ENCODE data around the gene PRKD3. TPM values are rescaled to one million over a fixed set of nuclear protein-coding genes. Genes with fewer than 3 reads are reported as not detected.

The PRKD3 gene
- total RNA-seq, 1 donor from 2014 or later, result 29.9 TPM

DNA sequence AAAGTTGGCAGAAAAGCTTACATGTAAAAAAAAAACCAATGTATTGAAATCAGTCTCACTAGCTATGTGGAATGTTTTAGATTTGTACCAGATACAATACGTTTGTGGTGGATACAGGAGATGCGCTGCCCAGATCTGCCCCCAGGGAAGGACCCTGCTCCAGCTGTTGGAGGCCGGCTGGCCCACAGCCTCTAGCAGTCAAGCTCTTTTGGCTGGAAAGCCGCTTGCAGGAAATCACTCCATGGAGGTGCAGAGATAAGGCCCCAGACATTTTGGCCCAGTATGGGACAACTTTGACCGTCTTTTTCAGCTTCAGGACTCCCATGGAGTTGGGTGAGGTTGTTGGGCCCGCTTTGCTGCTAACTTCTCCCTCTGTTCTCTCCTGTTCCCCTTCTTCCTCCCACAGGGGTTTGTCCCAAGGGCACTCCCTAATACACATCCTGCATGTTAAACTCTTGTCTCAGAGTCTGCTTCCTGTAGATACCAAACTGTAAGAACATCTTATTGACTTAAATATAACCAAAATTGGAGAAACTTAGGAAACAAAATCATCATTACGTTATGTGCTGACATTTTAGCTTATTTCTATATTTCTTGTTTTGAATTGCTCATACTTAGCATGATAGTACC lies 18.1 kb upstream of the PRKD3 start:
- DNase-seq, result no peak

DNA sequence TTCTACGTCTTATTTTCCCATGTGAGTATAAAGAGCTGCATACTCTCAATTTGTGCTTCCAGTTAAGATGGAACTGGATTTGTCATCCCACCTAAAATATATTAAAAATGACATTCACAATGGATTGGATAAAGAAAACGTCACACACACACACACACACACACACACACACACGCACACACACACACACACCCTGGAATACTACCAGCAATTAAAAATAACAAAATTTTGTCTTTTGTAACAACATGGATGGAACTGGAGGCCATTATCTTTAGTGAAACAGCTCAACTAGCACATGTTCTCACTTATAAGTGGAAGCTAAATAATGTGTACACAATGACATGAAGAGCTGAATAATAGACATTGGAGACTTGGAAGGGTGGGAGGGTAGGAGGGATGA lies 16.0 kb upstream of the PRKD3 start:
- DNase-seq, result no peak

DNA sequence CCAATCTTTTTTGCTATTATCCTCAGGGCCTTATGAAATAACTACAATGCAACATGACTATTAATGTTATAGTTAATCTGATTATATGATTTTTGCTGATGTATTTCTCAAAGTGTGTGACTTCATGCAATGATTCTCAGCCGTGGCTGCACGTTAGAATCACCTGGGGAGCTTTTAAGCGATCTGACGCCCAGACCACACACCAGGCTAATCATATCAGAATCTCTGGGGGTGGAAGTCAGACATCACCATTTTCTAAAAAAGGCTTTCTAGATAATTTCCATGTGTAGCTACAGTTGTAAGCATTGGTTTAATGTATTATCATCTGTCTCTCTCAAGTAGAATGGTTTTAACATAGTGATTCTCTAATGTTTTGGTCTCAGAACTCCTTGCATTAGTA lies 14.3 kb upstream of the PRKD3 start:
- DNase-seq, result no peak

- DNase-seq, result no peak
Observed at GRCh38 chr2:37337620-37338280, 13.1 kb upstream of the PRKD3 start.

DNA sequence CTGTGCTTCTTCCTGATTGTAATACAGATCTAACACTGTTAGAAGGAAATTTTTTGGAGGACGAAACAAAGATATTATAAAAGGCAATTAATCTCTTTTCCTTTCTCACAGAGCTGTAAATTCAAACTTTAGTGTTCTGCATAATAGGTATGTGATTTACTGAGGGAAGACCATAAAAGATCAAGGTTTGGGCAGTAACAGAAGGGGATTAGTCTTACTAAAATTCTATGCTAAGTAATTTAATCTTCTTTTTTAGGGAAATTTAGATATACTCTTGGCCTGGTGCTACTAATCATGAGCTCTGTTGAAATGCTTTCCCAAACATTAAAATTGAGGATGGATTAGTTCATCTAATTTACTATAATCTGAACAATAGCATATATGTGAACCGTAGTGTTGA lies 11.0 kb upstream of the PRKD3 start:
- no peak for DNase-seq

- DNase-seq, result no peak
Observed at GRCh38 chr2:37333256-37333655, 8.6 kb upstream of the PRKD3 start.

DNA sequence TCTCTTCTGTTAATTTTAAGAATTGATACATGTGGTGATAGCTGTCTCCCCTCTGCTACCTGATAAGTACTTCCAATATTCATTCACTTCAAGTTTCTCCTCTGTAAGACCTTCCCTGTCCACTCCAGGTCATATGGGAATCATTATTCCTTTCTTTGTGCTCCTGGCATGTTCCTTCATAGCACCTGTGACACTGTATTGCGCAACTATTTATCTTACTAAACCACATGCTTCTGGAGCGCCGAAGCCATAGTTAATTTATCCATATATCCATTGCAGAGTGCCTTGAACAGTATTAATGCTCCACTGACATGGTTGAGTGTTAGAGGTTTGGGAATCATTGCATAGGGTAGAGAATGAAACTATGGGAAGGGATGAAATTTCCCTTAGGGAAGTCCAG lies 7.9 kb upstream of the PRKD3 start:
- DNase-seq, result no peak

DNA sequence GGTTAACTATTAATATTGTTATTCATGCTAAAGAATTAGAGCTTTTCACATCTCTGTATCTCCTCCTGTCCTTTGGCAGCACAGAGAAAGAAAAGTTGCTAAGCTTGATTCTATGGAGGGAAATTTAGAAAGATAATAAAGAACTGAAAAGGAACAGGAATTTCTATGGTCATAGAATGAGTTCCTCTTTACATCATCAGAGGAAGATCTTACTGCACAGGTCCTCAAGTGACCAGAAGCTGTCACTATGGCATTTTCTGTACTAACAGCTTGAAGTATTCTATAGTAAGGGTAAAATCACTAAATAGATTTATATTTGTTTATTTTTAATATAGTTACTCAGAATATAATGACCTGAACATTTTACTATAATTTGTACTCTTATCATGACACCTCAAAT lies 6.0 kb upstream of the PRKD3 start:
- no peak for DNase-seq

DNA sequence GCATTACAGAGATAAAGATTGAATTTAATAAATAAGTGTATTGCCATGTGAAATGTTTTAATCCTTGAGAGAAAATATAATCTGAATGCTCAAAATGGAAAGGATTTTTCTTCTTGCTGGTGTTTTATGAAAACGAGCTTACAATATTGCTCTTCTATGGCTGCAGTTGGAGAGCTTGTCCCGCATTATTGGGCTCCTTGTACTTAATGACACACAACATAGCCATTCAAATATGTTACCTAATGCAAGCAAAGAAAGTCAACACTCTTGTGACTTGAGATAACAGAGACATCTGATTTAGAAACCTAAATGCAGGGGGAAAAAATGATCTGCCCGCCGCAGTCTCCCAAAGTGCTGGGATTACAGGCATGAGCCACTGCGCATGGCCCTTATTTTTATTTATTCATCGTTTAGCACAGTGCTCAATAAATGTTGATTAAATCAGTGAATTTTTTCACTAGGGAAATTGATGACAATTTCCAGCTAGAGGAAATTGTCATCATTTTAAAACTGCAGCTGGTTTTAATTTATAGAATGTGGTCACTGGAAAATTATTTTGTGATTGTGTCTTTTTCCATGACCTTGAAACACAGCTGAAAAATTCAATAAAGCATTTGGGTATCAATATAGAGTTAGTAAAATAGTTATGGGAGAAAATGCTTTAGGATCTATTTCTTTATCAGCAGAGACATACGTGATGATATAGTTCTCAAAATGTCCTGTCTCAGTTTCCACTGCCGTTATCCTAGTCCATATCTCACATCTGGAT lies 2.4 kb upstream of the PRKD3 start:
- DNase-seq, result no peak

GRCh38 chr2:37326285-37326684 lies 1.7 kb upstream of the PRKD3 start:
- no peak for DNase-seq

DNA sequence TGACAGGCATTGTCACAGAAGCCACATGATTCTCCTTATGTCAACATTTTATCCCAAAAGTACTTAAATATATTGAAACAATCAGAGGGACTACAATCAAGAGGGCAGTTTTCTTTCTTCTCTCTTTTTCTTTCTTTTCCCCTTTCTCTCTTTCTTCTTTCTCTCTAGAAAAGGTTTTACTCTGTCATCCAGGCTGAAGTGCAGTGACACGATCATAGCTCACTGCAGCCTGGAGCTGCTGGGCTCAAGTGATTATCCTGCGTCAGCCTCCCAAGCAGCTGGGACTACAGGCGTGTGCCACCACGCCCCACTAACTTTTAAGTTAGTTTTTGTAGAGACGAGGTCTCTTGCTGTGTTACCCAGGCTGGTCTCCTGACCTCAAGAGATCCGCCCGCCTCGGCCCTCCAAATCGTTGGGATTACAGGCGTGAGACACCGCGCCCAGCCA lies 1.0 kb upstream of the PRKD3 start:
- no peak for DNase-seq

DNA sequence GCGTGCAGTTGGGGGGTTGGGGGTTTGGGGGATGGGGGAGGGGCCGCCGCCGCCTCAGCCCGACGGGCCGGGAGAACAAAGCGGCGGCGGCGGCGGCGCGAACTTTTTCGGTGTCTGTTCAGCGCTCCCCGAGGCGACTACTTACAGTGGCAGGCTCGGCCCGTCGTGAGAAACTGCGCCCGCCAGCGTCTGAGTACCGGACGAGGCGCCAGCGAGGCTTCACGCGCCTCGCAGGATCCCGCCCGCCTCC lies 172 bp downstream of the PRKD3 start:
- no peak for DNase-seq

GRCh38 chr2:37323781-37324535 lies 675 bp downstream of the PRKD3 start:
- no peak for DNase-seq

- no peak for DNase-seq
Observed at GRCh38 chr2:37323176-37323780, 1.4 kb downstream of the PRKD3 start.

DNA sequence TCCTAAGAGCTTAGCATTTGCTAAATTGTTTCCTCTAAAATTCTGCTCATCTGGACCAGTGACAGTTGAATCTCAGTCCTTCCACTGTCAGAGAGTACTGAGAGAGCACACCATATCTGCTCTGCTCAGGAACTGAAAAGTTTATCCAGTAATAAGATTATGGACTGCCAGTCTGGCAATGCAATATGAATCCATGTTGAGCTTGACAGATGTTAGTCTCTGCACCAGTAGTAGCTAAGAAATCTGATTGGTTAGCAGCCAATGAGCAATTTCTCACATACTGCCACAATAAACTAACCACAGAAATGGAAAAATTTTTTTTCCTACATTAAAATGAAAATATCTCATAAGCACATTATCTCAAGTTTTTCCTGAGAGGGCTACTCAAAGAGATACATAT lies 2.3 kb downstream of the PRKD3 start:
- no peak for DNase-seq

DNA sequence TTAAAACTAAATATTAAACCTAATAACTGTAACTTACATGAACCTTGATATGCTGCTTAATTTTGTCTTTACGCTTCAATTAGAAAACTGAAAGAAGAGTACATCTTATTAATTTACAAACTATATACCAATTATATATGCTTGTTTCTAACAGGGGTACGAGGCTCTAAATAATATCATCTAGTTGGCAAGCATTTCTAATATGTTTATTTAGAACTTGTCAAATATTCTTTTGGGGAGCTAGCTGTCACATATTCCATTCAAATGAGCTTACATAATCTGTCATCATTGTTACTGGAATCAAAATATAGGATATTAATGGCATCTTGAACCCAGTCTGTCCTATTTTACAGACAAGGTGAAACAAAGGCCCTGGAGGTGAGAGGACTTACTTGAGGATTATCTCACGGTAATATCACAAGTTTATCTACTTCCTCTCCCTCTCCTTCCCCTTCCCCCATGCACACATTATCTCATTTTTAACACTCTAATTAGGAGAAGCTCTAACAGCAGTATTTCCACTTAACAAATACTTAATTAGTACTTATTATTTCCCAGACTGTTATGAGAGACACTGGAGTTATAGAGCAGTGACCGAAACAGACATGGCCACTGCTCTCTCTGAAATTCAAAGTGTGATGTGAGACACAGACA lies 3.5 kb downstream of the PRKD3 start:
- DNase-seq, result no peak

- DNase-seq, result no peak
Observed at GRCh38 chr2:37319754-37320609, 4.7 kb downstream of the PRKD3 start.

GRCh38 chr2:37318401-37318800 lies 6.2 kb downstream of the PRKD3 start:
- no peak for DNase-seq

DNA sequence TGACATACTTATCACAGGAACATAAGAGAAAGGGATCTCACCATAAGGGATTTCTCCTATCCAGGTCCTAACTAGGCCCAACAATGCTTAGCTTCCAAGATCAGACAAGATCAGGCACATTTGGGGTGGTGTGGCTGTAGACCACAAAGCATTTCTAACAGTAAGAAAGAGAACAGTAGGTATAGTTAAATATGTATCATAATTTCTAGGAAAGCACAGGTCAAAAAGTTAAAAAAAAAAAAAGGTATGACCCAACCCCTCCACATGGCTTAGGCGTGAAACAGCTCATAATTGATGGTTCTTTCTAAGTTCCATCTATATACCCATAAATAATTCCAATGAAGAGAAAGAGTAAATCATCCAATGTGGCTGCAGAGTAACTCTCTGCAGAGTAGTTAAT lies 6.9 kb downstream of the PRKD3 start:
- no peak for DNase-seq

- no peak for DNase-seq
Observed at GRCh38 chr2:37316181-37316580, 8.5 kb downstream of the PRKD3 start.

DNA sequence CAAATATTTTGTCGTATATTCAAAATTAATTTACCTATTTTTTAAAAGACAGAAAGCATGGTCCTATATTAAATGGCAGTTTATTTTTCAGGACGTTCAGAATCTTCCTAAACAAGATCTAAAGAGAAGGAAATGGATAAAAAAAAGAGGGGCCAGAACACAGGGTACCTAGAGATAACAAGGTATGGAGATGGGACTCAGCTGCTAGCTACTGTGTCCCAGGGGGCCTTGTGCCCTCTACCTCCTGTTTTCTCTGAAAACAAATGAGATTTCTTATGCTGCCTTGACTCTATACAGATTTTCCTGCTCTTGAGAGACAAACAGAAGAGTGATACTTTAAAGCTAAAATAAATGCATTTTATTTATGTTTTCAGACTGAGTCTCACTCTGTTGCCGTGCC lies 9.3 kb downstream of the PRKD3 start:
- DNase-seq, result no peak
